A549 (cell line): Measurements from ENCODE around the gene BICRAL. TPM values are rescaled to one million over a fixed set of nuclear protein-coding genes. Genes with fewer than 3 reads are reported as not detected.
"Not testable (repeated sequence)": the region's sequence is repeated elsewhere in the genome, so short reads cannot be mapped to it uniquely, and the experiment has no call there.

Experiments
- ATAC-seq, 2 experiments: fragments of 200-7000 bp in 1 of 2; fragments of >200 bp in 1 of 2; cut with Nextera tagmentation in 1 of 2; cut with Tn5 transposase in 1 of 2; 3 replicates each; pipeline versions ENCODE4 v1.8.0 to v1.9.1; 2018 to 2020; ENCODE audit warnings: mild to moderate bottlenecking in 1 of 2, moderate library complexity in 1 of 2
- CTCF ChIA-PET: fragments of 300-600 bp; sonication (Branson Sonifier 250); formaldehyde crosslinking; extraction: SDS; loops from one replicate; lab custom pipeline; 2021; ENCODE audit warnings: antibody characterized with exemption, inconsistent platforms; lab: Yijun Ruan, JAX
- POLR2A ChIA-PET: fragments of 350-600 bp; formaldehyde crosslinking; extraction: SDS; loops from one replicate; lab custom pipeline; 2021; ENCODE audit warnings: antibody characterized with exemption, inconsistent platforms; lab: Yijun Ruan, JAX
- DNase-seq, 2 experiments: peaks; one replicate each; pipeline versions ENCODE4 v3.0.0 to v3.0.0-alpha.2; 2011 to 2016; ENCODE audit warnings: low read depth in 1 of 2, low spot score in 1 of 2
- FAIRE-seq: peaks from 2 replicates; lab custom pipeline; 2011; peaks lifted over from hg19 to GRCh38; lab: Jason Lieb, UNC
- H3K27ac ChIP-seq, 2 experiments: fragments of >200 bp; sonication (Bioruptor Twin); formaldehyde crosslinking; 3 replicates each; pipeline ENCODE4 v1.5.1; 2016 to 2017
- H3K4me1 ChIP-seq: fragments of >200 bp; sonication (Bioruptor Twin); formaldehyde crosslinking; 3 replicates; pipeline ENCODE4 v1.6.1; 2016
- H3K4me2 ChIP-seq: fragments of >200 bp; sonication (Bioruptor Twin); formaldehyde crosslinking; 3 replicates; pipeline ENCODE4 v1.6.1; 2016
- H3K4me3 ChIP-seq: fragments of >200 bp; sonication (Bioruptor Twin); formaldehyde crosslinking; 3 replicates; pipeline ENCODE4 v1.5.1; 2016
- H3K9me3 ChIP-seq: fragments of >200 bp; sonication (Bioruptor Twin); formaldehyde crosslinking; 3 replicates; pipeline ENCODE4 v1.6.1; 2016
- EHF ChIP-seq: fragments of 250-450 bp; sonication (Bioruptor Pico); IDR thresholded peaks from 2 replicates; pipeline ENCODE4 v1.5.0; 2020; ENCODE audit warnings: mild to moderate bottlenecking
- KDM1A ChIP-seq: fragments of 200-600 bp; sonication (generic); IDR thresholded peaks from 2 replicates; pipeline ENCODE4 v1.6.1; 2016; ENCODE audit warnings: low read depth, mild to moderate bottlenecking
- NPAS2 ChIP-seq: fragments of 250-450 bp; sonication (Bioruptor Pico); IDR thresholded peaks from 2 replicates; pipeline ENCODE4 v1.8.0; 2022; ENCODE audit warnings: mild to moderate bottlenecking, moderate library complexity, borderline replicate concordance
- RAD21 ChIP-seq, 2 experiments: fragments of >200 bp in 1 of 2; sonication (Bioruptor Twin) in 1 of 2; formaldehyde crosslinking in 1 of 2; IDR thresholded peaks in 1 of 2; conservative IDR thresholded peaks in 1 of 2; 2 replicates in 1 of 2; 3 replicates in 1 of 2; pipeline ENCODE4 v1.6.1; 2012 to 2018; ENCODE audit warnings: inconsistent platforms in 1 of 2
- RARB ChIP-seq: fragments of 250-450 bp; sonication (Bioruptor Pico); IDR thresholded peaks from 2 replicates; pipeline ENCODE4 v1.8.0; 2021; ENCODE audit warnings: mild to moderate bottlenecking, moderate library complexity
- RCOR1 ChIP-seq: fragments of 150-350 bp; IDR thresholded peaks from 2 replicates; pipeline ENCODE4 v1.6.1; 2014; ENCODE audit warnings: antibody characterized with exemption, low read length, low read depth
- SMC3 ChIP-seq: fragments of >200 bp; sonication (Bioruptor Twin); formaldehyde crosslinking; IDR thresholded peaks from 3 replicates; pipeline ENCODE4 v1.6.1; 2018; ENCODE audit warnings: inconsistent platforms
- ZFP36 ChIP-seq: fragments of 450-650 bp; IDR thresholded peaks from 2 replicates; pipeline ENCODE4 v1.6.1; 2014; ENCODE audit warnings: borderline replicate concordance; ENCODE audit not compliant: partially characterized antibody
- WGBS: methylation state at CpG from one replicate; pipeline ENCODE4 v1.1.6; 2017; ENCODE audit errors: missing lambda C conversion rate; 5-methylcytosine and 5-hydroxymethylcytosine counted together
- polyA plus RNA-seq, 4 experiments: library from polyadenylated mRNA; depleted of rRNA in 3 of 4; stranded (reverse); fragments of >200 nt; fragmentation: RNase III in 1 of 4; extraction: RNeasy Plus Mini Kit Qiagen cat#74134 plus additional on column Dnase treatment in 1 of 4; gene quantifications; 2 replicates in 3 of 4; 3 replicates in 1 of 4; pipeline ENCODE4 v1.2.3, GENCODE V29; 2011 to 2017
- TF ChIP-seq, protein P1 (sequence below): fragments of 200-600 bp; sonication (generic); IDR thresholded peaks from 2 replicates; pipeline ENCODE4 v1.6.1; 2016; ENCODE audit warnings: antibody characterized with exemption, mild to moderate bottlenecking, moderate library complexity
- TF ChIP-seq, protein P2 (sequence below): fragments of 250-450 bp; sonication (Bioruptor Pico); IDR thresholded peaks from 2 replicates; pipeline ENCODE4 v1.5.0; 2020; ENCODE audit warnings: low read depth, mild to moderate bottlenecking, moderate library complexity
- TF ChIP-seq, protein P3 (sequence below): fragments of >200 bp; sonication (Bioruptor Twin); formaldehyde crosslinking; IDR thresholded peaks from 3 replicates; pipeline ENCODE4 v1.5.1; 2016
- TF ChIP-seq, protein P4 (sequence below): IDR thresholded peaks from 2 replicates; pipeline ENCODE4 v1.6.1; 2012

The BICRAL gene
- polyA plus RNA-seq, 2 of the 4 experiments (the other 2 are of a cell fraction): 3.3 to 8.6 TPM

DNA sequence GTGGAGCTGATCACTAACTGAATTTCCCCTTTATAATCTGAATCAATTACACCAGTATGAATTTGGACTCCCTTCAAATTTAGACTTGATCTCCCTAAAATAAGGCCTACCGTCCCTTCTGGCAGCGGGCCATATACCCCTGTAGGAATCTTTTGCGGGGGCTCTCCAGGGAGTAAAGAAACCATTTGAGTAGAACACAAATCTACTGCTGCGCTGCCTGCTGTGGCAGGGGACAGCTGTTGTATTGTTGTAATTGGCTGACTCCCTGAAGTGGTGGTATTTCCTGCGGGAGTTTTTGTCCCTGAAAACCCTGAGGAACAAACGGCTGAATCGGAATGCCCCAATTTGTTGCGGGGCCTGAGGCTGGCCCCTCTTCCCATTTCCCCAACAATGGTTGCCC lies 118.0 kb downstream of the BICRAL start:
- POLR2A ChIA-PET: interaction anchor here (1.1 kb wide), 1 partner anchor 9 kb away, joined by 3 read pairs; a partner anchor contains a TSS
- CTCF ChIA-PET: interaction anchor here (0.6 to 3.6 kb wide), 9 partner anchors 15 to 243 kb away, joined by 3 to 21 read pairs (median 5); partner anchors contain the start of gene CNPY3

DNA sequence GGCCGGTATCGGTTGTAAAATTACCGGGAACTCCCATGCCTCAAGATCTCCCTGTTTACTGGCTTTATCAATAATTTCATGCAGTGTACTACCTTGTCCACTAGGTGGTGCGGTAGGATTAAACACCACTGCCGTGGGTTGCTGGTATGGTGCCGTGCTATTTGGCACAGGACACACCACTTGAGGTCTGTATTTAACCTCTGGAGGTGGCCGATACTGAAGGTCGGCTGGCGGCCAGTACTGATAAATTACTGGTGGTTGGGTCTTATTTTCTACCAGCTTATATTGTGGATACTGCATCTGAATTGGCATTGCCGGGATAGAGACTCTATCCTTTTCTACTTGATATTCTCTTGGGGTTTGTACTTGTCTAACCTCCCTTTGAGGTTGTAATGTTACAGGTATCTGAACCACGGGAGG lies 119.7 kb downstream of the BICRAL start:
- Histone ChIP-seq H3K4me2 (peak overlapping the region; percentile 62), H3K4me1 (peaks cover 3% of the 10 kb centered on the region; the same call in 1 of the 3 replicates), H3K4me3 (no peak overlapping the region), H3K9me3 (no peaks in the 10 kb centered on the region), H3K27ac (no peak overlapping the region)
- DNase-seq (peak; percentile 41 to 78), FAIRE-seq (no peak), ATAC-seq (peak; percentile 89 to 96)
- CTCF ChIA-PET: interaction anchor here (0.6 to 3.6 kb wide), 29 partner anchors 9 to 278 kb away, joined by 3 to 21 read pairs (median 4); partner anchors contain the start of genes CNPY3, KLHDC3, MEA1 and PTCRA
- WGBS: 7% methylated on average over 10 of the region's 11 CpGs
- TF ChIP-seq SMC3: peak; percentile 69
- TF ChIP-seq RAD21 (conservative IDR thresholded peaks at IDR 0.05 in 1 of 2, IDR thresholded peaks at IDR 0.05 in 1 of 2): peak; percentile 89 to 94
- TF ChIP-seq, protein P1, sequence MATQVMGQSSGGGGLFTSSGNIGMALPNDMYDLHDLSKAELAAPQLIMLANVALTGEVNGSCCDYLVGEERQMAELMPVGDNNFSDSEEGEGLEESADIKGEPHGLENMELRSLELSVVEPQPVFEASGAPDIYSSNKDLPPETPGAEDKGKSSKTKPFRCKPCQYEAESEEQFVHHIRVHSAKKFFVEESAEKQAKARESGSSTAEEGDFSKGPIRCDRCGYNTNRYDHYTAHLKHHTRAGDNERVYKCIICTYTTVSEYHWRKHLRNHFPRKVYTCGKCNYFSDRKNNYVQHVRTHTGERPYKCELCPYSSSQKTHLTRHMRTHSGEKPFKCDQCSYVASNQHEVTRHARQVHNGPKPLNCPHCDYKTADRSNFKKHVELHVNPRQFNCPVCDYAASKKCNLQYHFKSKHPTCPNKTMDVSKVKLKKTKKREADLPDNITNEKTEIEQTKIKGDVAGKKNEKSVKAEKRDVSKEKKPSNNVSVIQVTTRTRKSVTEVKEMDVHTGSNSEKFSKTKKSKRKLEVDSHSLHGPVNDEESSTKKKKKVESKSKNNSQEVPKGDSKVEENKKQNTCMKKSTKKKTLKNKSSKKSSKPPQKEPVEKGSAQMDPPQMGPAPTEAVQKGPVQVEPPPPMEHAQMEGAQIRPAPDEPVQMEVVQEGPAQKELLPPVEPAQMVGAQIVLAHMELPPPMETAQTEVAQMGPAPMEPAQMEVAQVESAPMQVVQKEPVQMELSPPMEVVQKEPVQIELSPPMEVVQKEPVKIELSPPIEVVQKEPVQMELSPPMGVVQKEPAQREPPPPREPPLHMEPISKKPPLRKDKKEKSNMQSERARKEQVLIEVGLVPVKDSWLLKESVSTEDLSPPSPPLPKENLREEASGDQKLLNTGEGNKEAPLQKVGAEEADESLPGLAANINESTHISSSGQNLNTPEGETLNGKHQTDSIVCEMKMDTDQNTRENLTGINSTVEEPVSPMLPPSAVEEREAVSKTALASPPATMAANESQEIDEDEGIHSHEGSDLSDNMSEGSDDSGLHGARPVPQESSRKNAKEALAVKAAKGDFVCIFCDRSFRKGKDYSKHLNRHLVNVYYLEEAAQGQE: no peak
- TF ChIP-seq NPAS2 (CRISPR knock-in tag): no peak
- TF ChIP-seq, protein P2, sequence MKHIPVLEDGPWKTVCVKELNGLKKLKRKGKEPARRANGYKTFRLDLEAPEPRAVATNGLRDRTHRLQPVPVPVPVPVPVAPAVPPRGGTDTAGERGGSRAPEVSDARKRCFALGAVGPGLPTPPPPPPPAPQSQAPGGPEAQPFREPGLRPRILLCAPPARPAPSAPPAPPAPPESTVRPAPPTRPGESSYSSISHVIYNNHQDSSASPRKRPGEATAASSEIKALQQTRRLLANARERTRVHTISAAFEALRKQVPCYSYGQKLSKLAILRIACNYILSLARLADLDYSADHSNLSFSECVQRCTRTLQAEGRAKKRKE: no peak
- TF ChIP-seq, protein P3, sequence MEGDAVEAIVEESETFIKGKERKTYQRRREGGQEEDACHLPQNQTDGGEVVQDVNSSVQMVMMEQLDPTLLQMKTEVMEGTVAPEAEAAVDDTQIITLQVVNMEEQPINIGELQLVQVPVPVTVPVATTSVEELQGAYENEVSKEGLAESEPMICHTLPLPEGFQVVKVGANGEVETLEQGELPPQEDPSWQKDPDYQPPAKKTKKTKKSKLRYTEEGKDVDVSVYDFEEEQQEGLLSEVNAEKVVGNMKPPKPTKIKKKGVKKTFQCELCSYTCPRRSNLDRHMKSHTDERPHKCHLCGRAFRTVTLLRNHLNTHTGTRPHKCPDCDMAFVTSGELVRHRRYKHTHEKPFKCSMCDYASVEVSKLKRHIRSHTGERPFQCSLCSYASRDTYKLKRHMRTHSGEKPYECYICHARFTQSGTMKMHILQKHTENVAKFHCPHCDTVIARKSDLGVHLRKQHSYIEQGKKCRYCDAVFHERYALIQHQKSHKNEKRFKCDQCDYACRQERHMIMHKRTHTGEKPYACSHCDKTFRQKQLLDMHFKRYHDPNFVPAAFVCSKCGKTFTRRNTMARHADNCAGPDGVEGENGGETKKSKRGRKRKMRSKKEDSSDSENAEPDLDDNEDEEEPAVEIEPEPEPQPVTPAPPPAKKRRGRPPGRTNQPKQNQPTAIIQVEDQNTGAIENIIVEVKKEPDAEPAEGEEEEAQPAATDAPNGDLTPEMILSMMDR: peak; percentile 87
- POLR2A ChIA-PET: no interaction called here

More for the DNA sequence above, 118.0 kb downstream of the BICRAL start:
- Histone ChIP-seq H3K4me2 (no peak overlapping the region), H3K9me3 (no peaks in the 10 kb centered on the region), H3K4me3 (no peak overlapping the region), H3K4me1 (peaks cover 3% of the 10 kb centered on the region; the same call in 1 of the 3 replicates), H3K27ac (no peak overlapping the region)
- no peak for TF ChIP-seq RARB (CRISPR knock-in tag)
- TF ChIP-seq ZFP36: no peak
- no peak for TF ChIP-seq KDM1A
- TF ChIP-seq, protein P4, sequence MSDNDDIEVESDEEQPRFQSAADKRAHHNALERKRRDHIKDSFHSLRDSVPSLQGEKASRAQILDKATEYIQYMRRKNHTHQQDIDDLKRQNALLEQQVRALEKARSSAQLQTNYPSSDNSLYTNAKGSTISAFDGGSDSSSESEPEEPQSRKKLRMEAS: no peak
- no peak for TF ChIP-seq EHF (CRISPR knock-in tag)
- TF ChIP-seq RCOR1: no peak
- WGBS: 66% methylated on average over 6 of the region's 8 CpGs
- no peak for FAIRE-seq
- no peak for ATAC-seq
- no peak for DNase-seq

DNA sequence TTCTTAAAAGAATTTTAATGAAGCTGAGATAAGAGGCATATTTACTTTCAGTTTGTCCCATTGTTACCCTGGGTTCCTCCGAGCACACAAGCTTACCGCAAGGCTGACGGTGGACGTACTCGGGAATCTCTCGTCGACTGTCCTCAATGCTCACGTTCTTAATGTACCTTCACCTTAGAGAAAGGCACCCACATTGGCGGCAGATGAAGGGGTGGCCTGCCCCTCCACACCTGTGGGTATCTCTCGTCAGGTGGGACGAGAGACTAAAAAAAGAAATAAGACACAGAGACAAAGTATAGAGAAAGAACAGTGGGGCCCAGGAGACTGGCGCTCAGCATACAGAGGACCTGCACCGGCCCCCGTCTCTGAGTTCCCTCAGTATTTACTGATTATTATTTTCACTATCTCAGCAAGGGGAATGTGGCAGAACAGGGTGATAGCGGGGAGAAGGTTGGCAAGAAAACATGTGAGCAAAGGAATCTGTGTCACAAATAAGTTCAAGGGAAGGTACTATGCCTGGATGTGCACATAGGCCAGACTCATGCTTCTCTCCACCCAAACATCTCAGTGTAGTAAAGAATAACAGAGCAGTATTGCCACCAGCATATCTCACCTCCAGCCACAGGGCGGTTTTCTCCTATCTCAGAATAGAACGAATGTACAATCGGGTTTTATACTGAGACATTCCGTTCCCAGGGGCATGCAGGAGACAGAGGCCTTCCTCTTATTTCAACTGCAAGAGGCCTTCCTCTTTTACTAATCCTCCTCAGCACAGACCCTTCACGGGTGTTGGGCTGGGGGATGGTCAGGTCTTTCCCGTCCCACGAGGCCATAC lies 120.8 kb downstream of the BICRAL start:
- POLR2A ChIA-PET, H3K4me1 ChIP-seq, H3K9me3 ChIP-seq, ATAC-seq, FAIRE-seq, DNase-seq, H3K4me3 ChIP-seq, H3K27ac ChIP-seq, H3K4me2 ChIP-seq: not testable (repeated sequence)
- CTCF ChIA-PET: interaction anchor here (0.9 to 3.6 kb wide), 13 partner anchors 10 to 277 kb away, joined by 3 to 16 read pairs (median 5); partner anchors contain the start of genes KLHDC3 and MEA1
- WGBS: 84% methylated on average over 20 of the region's 22 CpGs
